Esophagus squamous epithelium (tissue), 5 donors: ENCODE data around the gene SRC. TPM values are rescaled to one million over a fixed set of nuclear protein-coding genes. Genes with fewer than 3 reads are reported as not detected.

ENCODE experiments used
- DNase-seq: peaks from one replicate; lab custom pipeline; 2025; lab: John Stamatoyannopoulos, UW
- H3K27ac ChIP-seq, 4 donors: fragments of 200-600 bp; sonication (generic); one replicate each; pipeline ENCODE4 v1.5.1; 2016 to 2019; ENCODE audit warnings: mild to moderate bottlenecking in 1 of 4
- H3K27me3 ChIP-seq, 4 donors: fragments of 200-600 bp; sonication (generic); 1 replicate in 3 of 4; 2 replicates in 1 of 4; pipeline versions ENCODE4 v1.5.1 to v1.6.0; 2017 to 2021; ENCODE audit warnings: antibody characterized with exemption in 1 of 4
- H3K36me3 ChIP-seq, 3 donors: fragments of 200-600 bp; sonication (generic); one replicate each; pipeline ENCODE4 v1.5.1; 2016 to 2019
- H3K4me1 ChIP-seq, 3 donors: fragments of 200-600 bp; sonication (generic); one replicate each; pipeline ENCODE4 v1.5.1; 2017 to 2019
- H3K4me3 ChIP-seq, 4 donors: fragments of 200-600 bp; sonication (generic); 1 replicate in 3 of 4; 2 replicates in 1 of 4; pipeline ENCODE4 v1.5.1; 2016 to 2019; ENCODE audit warnings: mild to moderate bottlenecking in 2 of 4, moderate library complexity in 1 of 4
- H3K9me3 ChIP-seq, 3 donors: fragments of 200-600 bp; sonication (generic); one replicate each; pipeline ENCODE4 v1.5.1; 2016 to 2019
- POLR2A ChIP-seq, 4 donors: fragments of 450-650 bp; IDR thresholded peaks; one replicate each; pipeline ENCODE4 v1.6.1; 2017; ENCODE audit warnings: antibody characterized with exemption in 4 of 4, mild to moderate bottlenecking in 4 of 4, moderate library complexity in 3 of 4
- WGBS, 2 donors: methylation state at CpG; one replicate each; pipeline ENCODE4 v1.1.5; 2018; 5-methylcytosine and 5-hydroxymethylcytosine counted together
- intact Hi-C: fragments of 100-400 bp; cut with DNase I; formaldehyde crosslinking; loops from one replicate; pipeline ENCODE4 v1.15.0; 2022
- total RNA-seq, 4 donors: library from RNA; depleted of rRNA; stranded (reverse); fragments of >200 nt; gene quantifications; one replicate each; pipeline ENCODE4 v1.1.0, GENCODE V29; 2016
- TF ChIP-seq, protein P1 (sequence below), 6 experiments: fragments of 450-650 bp in 4 of 6; fragments of 200-600 bp in 2 of 6; sonication (generic) in 2 of 6; IDR thresholded peaks; one replicate each; pipeline ENCODE4 v1.5.1; 2016 to 2019; ENCODE audit warnings: antibody characterized with exemption in 6 of 6, mild to moderate bottlenecking in 4 of 6, moderate library complexity in 4 of 6
- donor health status: DM: yes; HTN: yes; CAD: no.

Gene SRC
- total RNA-seq, 4 donors from 2014 or later, result 32.4 to 46.5 (median 39.0) TPM

GRCh38 chr20:37395410-37395797 lies 49.5 kb downstream of the SRC start:
- Histone ChIP-seq H3K9me3 (no peaks in the 10 kb centered on the region), H3K27me3 (no peaks in the 10 kb centered on the region), H3K36me3 (peaks cover 11 to 100% (median 18%) of the 10 kb centered on the region in 3 donors), H3K4me3 (no peak overlapping the region), H3K4me1 (peaks cover 0 to 36% (median 5%) of the 10 kb centered on the region in 3 donors), H3K27ac (no peak overlapping the region)
- TF ChIP-seq, protein P1, sequence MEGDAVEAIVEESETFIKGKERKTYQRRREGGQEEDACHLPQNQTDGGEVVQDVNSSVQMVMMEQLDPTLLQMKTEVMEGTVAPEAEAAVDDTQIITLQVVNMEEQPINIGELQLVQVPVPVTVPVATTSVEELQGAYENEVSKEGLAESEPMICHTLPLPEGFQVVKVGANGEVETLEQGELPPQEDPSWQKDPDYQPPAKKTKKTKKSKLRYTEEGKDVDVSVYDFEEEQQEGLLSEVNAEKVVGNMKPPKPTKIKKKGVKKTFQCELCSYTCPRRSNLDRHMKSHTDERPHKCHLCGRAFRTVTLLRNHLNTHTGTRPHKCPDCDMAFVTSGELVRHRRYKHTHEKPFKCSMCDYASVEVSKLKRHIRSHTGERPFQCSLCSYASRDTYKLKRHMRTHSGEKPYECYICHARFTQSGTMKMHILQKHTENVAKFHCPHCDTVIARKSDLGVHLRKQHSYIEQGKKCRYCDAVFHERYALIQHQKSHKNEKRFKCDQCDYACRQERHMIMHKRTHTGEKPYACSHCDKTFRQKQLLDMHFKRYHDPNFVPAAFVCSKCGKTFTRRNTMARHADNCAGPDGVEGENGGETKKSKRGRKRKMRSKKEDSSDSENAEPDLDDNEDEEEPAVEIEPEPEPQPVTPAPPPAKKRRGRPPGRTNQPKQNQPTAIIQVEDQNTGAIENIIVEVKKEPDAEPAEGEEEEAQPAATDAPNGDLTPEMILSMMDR (IDR thresholded peaks at IDR 0.05), result no peak
- WGBS, 2 donors, result 55% methylated on average over 4 of the region's 9 CpGs; no CpG with 5 or more reads in 1 of the 2 donors
- intact Hi-C loops, result no loop called here
- DNase-seq, result no peak

DNA sequence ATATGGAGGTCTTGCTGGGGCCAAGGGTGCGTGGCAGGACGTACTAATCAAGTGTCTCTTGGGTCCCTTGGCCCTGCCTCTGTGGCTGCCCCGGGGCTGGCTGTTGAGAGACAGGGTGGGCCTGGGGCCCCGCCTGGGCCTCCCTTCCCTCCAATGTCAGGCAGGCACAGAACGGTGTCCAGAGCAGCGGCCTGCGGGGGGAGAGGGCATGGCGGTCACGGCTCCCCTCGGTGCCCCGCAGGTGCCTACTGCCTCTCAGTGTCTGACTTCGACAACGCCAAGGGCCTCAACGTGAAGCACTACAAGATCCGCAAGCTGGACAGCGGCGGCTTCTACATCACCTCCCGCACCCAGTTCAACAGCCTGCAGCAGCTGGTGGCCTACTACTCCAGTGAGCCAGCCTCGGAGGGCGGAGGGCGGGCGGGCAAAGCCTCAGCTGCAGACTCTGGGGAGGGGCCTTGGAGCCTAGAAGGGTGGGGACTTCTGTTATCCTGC lies 50.0 kb downstream of the SRC start:
- Histone ChIP-seq H3K27ac (no peak overlapping the region), H3K36me3 (peaks cover 11 to 100% (median 18%) of the 10 kb centered on the region in 3 donors), H3K9me3 (no peaks in the 10 kb centered on the region), H3K4me1 (peaks cover 0 to 36% (median 5%) of the 10 kb centered on the region in 3 donors), H3K27me3 (no peaks in the 10 kb centered on the region), H3K4me3 (no peak overlapping the region)
- intact Hi-C loops, result no loop called here
- TF ChIP-seq POLR2A (IDR thresholded peaks at IDR 0.05), result no peak
- TF ChIP-seq, protein P1 (IDR thresholded peaks at IDR 0.05), result no peak
- WGBS, 2 donors, result 75 to 87% methylated on average over 6 to 12 of the region's 22 CpGs
- no peak for DNase-seq

DNA sequence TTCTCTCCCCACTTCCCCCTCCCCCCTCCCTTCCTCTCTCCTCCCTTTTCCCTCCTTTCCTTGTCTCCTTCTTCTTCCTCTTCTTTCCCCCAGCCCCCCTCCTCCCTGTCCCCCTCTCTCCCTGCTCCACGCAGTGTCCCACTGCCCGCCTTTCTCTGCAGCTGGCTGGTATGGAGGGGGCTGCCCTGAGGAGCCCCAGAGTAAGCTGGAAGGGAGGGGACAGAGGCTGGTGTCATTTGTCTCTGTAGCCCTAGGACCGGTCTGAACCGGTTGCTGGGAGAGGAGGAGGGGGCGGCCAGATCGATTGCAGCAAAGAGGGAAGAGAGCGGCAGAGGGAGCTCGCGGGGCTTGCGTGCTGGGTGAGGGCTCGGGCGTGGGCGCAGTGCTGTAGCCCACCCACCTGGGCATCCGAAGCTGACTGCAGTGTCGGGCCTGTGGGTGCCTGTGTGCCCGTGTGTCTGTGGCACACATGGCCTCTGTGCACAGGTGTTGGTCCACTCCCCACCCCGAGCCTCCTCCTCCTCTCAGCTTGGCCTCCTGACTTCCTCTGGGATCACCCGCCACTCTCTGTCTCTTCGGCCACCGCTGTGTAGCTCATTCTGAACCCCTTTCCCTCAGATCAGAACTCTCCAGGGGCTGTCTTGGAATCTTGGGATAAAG lies 50.6 kb downstream of the SRC start:
- DNase-seq, result no peak
- H3K4me1 ChIP-seq, result peaks cover 0 to 36% (median 5%) of the 10 kb centered on the region in 3 donors
- intact Hi-C loops, result no loop called here
- TF ChIP-seq POLR2A (IDR thresholded peaks at IDR 0.05), result no peak
- TF ChIP-seq, protein P1 (IDR thresholded peaks at IDR 0.05), result no peak
- H3K27ac ChIP-seq, result no peak overlapping the region
- WGBS, 2 donors, result 67 to 71% methylated on average over 5 of the region's 20 CpGs
- no peak overlapping the region for H3K4me3 ChIP-seq
- H3K9me3 ChIP-seq, result no peaks in the 10 kb centered on the region
- H3K36me3 ChIP-seq, result peaks cover 14 to 100% (median 18%) of the 10 kb centered on the region in 3 donors
- H3K27me3 ChIP-seq, result no peaks in the 10 kb centered on the region

DNA sequence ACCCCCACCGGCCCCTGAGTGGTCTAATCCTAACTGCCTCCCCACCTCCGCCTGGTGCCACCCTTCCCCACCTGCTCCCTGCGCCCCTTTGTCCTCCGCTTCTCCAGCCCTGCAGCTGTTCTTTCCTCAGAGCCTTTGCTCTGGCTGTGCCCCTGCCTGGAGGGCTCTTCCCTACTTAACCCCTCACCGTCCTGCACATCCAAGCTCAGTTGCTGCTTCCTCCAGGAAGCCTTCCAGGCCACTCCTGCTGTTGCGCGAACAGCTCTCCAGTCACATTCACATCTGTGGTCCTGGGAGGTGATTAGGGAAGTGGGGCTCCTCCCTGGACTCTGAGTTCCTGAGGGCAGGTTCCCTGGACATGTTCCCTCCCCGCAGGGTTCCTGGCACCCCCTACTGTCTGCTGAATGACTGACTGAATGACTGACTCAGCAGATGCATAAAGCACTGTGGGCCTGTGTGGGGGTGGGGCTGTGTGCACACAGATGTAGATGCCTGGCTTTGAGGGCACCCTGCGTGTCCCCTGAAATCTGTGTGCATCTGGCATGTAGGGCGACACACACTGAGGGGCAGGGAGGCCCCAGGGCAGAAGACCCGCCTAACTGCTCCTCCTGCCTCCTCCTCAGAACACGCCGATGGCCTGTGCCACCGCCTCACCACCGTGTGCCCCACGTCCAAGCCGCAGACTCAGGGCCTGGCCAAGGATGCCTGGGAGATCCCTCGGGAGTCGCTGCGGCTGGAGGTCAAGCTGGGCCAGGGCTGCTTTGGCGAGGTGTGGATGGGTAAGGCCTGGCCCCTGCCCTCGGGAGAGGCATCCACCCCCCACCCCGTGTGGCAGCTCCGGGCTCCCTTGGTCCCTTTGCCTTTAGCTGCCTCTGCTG lies 51.4 kb downstream of the SRC start:
- H3K4me1 ChIP-seq, result peaks cover 0 to 36% (median 5%) of the 10 kb centered on the region in 3 donors
- no peaks in the 10 kb centered on the region for H3K27me3 ChIP-seq
- peaks cover 17 to 100% (median 18%) of the 10 kb centered on the region in 3 donors for H3K36me3 ChIP-seq
- no peak overlapping the region for H3K4me3 ChIP-seq
- no peak for DNase-seq
- H3K27ac ChIP-seq, result no peak overlapping the region
- no peaks in the 10 kb centered on the region for H3K9me3 ChIP-seq
- intact Hi-C loops, result no loop called here
- no peak for TF ChIP-seq POLR2A (IDR thresholded peaks at IDR 0.05)
- TF ChIP-seq, protein P1 (IDR thresholded peaks at IDR 0.05), result no peak
- WGBS, 2 donors, result 86 to 97% methylated on average over 7 to 8 of the region's 24 CpGs
